ENCODE measurements around the gene TMEM120B.
"Not testable (repeated sequence)": the region's sequence is repeated elsewhere in the genome, so short reads cannot be mapped to it uniquely, and the experiment has no call there.

Gene TMEM120B

DNA sequence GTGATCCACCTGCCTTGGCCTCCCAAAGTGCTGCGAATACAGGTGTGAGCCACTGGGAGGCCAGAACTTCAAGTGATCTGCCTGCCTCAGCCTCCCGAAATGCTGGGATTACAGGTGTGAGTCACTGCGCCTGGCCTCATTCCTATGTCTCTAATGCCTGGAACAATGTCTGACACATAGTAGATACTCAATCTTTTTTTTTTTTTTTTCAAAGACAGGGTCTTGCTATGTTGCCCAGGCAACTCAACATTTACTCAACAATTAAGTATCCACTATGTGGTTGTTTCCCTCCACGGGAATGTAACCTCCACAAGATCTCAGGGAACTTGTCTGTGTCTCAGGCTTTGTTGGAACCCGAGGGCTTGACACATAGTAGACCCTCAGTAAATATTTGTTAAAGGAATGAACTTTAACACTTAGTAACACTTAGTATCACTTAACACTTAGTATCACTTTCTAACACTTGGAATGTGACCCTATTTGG lies 3.0 kb upstream of the TMEM120B start:
- peak; percentile 45 for DNase-seq (ENCODE audit: low read depth)

DNA sequence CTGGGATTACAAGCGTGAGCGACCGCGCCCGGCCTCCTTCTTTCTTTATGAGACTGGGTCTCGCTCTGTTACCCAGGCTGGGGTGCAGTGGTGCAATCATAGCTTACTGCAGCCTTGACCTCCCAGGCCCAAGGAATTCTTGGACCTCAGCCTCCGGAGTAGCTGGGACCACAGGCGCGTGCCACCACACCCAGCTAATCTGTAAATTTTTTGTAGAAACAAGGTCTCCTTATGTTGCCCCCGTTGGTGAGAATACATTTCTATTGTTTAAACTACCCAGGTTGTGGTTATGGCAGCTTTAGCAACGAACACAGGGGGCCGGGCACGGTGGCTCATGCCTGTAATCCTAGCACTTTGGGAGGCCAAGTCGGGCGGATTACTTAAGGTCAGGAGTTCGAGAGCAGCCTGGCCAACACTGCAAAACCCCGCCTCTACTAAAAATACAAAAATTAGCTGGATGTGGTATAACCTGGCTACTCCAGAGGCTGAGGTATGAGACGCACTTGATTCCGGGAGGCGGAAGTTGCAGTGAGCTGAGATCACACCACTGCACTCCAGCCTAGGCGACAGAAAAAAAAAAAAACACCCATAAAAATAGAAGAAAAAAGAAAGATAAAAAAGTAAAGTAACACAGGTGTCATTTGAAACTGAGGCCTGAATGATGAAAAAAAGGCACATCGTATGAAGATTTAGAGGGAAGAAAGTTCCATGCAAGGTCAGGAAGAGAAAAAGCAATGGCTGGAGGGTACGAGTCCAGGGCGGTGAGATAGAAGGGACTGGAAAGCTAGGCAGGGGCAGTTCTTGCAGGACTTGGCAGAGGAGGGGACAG lies 977 bp upstream of the TMEM120B start:
- no peak for DNase-seq (ENCODE audit: low read depth)

DNA sequence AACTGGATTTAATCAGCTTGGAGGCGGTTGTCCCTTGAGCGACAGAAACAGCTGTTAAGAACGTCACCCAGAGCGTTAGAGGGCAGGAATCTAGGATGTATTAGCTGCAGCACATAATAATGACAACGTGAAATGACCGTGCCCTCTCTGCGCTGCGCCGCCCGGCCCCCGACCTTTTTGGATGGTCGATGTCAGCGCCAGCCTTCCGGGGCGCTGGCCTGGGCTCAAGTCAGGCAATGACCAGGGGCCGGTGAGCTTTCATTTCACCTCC lies 427 bp upstream of the TMEM120B start:
- DNase-seq (ENCODE audit: low read depth): no peak

DNA sequence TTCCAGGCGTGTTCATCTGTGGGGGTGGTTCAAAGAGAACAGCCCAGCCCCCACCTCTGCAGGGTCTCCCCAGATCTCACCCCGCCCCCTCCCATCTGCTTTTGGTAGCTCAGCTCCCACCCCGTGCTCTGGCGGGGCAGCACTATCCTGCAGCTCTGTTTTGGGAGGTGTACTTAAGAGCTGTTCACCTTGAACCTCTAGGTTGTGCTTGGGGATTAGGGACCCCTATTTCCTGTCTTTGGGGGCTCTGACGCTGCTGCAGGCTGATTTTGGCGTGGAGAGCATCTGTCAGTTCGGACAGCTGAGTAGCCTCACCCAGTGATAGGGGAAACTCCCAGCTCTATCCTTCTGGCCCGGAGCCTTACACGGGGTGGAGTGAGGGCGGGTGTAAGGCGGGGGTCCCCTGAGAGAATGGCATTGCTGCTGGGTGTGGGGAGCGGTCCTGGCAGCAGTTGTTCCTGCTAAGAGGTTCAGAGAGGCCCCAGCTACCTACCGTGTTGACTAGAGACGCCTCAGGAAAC lies 765 bp downstream of the TMEM120B start:
- DNase-seq (ENCODE audit: low read depth): no peak

DNA sequence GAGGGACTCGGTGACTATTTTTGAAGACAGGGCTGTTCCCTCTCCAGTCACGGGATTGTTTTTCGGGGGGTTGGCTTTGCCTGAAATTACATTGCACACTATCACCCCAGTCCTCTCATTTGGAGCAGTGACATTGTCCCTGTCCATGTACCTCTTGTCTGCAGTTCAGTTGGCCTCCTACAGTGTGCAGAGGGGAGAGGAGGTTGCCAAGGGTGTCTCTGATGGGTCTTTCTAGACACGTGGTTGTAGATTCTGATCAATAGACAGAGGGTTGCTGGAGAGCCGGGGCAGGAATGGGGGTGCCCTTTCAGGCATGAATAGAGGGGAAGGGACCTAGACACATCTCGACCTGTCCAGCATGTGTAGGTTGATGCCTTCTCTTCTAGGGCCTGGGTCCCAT lies 1.2 kb downstream of the TMEM120B start:
- no peak for DNase-seq (ENCODE audit: low read depth)

DNA sequence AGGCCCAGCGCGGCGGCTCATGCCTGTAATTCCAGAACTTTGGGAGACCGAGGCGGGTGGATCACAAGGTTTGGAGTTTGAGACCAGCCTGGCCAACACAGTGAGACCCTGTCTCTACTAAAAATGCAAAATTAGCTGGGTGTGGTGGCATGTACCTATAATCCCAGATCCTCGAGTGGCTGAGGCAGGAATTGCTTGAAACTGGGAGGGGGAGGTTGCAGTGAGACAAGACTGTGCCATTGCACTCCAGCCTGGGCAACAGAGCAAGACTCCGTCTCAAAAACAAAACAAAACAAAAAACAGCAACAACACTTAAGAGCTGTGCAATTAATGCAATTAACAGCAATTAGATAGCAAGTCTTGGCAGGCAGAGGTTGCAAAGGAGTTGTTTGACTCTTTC lies 2.5 kb downstream of the TMEM120B start:
- not testable (repeated sequence) for DNase-seq (ENCODE audit: low read depth)

DNA sequence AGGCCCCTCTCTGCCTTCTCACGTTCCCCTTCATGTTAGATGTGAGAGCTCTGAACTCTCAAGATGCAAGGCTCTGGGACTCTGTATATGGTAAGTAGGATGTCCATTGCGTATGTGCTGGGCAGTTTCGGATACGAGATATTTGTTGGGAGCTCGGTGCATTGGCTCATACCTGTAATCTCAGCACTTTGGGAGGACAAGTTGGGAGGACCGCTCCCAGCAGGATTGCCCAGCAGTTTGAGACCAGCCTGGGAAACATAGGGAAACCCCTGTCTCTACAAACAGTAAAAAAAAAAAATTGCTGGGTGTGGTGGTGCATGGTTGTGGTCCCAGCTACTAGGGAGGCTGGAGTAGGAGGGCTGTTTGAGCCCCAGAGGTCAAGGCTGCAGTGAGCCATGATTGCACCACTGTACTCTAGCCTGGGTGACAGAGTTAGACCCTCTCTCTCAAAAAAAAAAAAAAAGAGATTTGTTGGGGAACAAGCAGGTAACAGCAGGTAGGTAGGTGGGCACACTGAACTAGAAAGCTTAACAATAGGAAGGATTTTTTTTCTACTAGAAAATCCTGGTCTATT lies 3.4 kb downstream of the TMEM120B start:
- no peak for DNase-seq (ENCODE audit: low read depth)

DNA sequence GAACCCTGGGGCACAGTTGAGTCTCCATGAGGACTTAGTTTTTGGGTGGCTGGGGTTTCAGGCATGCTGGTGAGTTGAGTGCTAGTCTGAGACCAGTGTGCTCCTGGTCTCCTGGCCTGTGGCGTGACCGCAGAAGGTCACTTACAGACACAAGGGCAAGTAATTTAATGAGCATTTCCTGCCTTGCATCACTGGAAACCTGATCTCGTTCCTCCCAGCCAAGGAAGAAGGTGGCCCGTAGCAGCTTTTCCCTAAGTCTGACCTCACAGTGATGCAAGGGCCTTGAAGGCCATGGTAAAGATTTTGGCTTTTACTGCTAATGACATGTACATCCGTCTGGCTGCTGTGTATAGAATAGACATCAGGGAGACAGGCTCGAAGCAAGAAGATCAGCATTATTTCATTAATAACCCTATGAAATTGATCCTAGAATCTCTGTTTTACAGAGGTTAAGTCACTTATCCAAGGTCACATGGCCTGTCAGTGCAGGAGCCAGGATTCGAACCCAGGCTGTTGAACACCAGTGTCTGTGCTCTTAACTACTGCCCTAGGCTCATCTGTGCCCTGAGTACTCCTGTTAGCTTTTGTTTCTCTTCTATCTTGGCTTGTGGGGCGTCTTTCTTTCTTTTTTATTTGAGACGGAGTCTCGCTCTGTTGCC lies 4.6 kb downstream of the TMEM120B start:
- peak; percentile 79 for DNase-seq (ENCODE audit: low read depth)

DNA sequence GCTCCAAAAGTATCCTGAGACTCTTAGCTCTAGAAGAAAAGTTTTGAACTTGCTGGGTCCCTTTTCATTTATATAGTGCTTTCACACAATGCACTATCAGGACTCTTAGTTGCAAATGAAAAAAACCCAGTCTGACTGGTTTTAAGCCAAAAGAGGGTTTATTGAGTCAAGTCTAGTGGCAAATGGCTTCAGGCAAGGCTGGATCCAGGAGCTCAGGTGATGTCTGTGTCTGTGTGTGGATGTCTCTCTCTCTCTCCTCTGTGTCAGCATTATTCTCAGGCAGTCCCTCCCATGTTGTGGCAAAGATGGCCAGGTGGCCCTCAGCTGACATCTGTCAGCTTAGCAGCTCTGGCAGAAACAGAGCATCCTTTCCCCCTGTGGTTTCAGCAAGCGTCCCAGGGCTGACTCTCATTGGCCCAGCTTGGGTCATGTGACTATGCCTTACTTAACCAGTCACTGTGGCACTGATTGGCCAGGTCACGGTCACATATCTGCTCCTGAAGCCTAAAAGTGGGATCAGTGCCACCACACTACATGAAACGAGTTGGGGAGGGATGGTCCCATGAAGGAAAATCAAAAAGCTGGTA lies 6.2 kb downstream of the TMEM120B start:
- DNase-seq (ENCODE audit: low read depth): no peak

DNA sequence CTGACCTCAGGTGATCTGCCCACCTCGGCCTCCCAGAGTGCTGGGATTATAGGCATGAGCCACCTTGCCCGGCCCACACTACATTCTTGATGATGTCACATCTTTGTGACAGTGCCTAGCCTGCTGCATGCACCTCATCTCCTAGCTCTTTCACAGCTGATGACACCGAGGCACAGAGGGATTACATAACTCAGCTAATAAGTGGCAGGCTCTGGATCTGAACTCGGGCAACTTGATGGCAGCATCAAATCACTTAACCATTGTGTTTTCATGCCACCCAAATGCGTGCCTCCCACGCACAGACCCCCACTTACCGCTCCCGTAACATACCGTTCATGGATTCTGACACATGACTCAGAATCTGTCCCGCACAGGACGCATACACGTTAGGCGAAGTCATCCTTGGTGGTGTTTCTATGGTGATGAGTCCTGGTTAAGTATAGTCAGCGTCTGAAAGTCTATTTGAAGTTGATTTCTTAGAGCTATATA lies 7.4 kb downstream of the TMEM120B start:
- DNase-seq (ENCODE audit: low read depth): peak; percentile 68

DNA sequence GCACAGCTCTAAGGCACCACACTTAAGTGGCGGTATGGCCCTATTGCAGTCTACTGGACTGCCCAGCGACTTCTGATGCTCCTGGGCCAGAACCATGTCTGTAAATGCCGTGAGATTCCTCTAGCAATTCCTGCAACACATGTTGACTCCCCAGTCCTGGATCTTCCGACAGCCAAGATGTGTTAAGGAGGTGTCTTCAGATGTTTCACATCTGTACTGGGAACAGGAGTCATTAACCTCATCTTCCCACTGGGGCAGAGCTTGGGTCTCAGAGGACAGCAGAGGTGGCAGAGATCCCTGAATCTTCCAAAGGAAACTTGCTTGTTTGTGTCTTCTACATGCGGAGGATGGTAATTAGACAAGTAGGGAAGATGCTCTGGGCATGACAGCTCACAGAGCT lies 8.2 kb downstream of the TMEM120B start:
- DNase-seq (ENCODE audit: low read depth): no peak

DNA sequence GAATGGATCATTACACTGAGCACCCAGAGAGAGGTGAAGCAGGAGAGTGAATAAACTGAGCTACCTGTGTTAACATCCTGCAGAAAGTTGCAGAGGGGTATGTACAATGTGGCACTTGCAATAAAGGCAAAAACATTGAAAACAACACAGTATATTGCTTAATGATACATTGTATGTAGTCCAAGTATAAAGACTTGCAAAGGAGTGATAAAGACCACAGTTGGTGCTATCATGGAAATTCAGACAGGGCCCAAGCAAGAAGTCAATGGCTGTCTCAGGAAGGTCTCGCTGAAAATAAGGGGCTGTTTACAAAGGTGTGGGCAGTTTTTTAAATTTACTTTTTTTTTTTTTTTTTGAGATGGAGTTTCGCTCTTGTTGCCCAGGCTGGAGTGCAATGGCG lies 10.0 kb downstream of the TMEM120B start:
- DNase-seq (ENCODE audit: low read depth): no peak

DNA sequence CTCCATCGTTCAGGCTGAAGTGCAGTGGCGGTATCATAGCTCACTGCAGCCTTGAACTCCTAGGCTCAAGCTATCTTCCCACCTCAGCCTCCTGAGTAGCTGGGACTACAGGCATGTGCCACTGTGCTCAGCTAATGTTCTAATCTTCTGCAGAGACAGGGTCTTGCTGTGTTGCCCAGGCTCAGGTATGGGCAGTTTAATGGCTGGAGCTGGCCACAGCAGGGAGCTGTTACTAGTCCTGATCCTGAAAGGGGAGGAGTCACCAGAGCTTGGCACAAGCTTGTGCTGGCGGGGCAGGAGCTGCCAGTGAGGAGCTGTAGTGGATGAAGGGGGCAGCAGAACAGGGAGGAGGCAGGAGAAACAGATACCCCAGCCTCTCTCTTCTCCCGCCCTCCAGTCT lies 10.6 kb downstream of the TMEM120B start:
- no peak for DNase-seq (ENCODE audit: low read depth)

DNA sequence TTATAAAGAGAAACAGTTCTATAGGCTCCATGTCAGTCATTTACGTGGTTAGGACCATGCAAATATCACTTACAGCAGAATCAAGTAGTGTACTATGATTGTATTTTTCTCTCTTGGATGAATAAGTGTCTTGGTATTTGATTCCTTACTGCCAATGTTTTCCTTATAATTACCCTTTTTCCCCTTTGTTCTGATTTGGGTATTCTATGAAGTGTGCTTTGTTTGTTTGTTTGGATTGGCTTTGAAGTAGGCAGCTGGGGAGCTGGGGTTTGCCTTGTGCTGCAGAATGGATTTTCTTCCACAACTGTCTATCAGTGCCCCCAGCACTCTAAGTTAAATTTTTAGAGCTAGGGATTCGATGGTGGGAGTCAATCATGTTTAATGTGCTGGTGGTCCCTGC lies 12.4 kb downstream of the TMEM120B start:
- no peak for DNase-seq (ENCODE audit: low read depth)

DNA sequence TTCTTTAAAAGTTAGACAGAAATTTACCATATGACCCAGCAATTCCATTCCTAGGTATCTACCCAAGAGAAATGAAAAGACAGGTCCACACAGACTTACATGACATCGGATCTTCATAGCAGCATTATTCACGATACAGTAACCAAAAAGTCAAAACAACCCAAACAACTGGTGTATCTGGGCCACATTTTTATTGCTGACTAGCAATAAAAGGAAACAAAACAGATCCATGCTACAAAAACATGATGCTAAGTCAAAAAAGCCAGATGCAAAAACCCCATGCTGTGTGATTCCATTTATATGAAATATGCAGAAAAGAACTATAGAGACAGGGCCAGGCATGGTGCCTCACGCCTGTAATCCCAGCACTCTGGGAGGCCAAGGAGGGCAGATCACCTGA lies 12.9 kb downstream of the TMEM120B start:
- no peak for DNase-seq (ENCODE audit: low read depth)

DNA sequence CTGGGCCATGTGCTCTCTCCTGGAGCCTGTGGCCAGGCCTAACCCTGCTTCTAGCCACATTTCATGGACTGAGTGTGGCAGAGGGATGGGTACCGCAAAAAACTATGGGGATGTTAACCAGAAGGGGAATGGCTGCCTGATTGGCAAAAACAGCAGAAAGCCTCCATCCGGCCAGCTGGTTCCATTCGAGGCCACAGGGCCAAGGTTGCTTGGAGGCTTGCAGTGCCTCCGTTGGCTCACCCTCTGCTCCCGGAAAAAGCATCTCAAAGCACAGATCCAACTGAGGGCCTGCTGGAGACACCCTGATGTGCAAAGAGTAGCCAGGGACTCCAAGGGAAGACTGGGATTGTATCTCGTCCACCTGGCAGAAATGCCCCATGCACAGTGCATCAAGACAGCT lies 16.5 kb downstream of the TMEM120B start:
- no peak for DNase-seq (ENCODE audit: low read depth)

DNA sequence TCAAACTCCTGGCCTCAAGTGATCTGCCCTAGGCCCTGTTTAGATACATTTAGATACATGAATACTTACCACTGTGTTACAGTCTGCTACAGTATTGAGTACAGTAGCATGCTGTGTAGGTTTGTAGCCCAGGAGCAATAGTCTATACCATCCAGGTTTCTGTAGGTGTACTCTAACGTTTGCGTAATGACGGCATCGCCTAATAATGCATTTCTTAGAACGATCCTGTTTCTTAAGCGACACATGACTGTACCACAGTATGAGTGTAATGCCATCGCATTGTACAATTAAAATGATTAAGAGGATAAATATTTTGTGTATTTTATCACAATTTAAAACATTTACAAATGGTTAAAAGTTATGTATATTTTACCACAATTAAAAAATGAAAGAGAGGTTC lies 18.9 kb downstream of the TMEM120B start:
- DNase-seq (ENCODE audit: low read depth): no peak

DNA sequence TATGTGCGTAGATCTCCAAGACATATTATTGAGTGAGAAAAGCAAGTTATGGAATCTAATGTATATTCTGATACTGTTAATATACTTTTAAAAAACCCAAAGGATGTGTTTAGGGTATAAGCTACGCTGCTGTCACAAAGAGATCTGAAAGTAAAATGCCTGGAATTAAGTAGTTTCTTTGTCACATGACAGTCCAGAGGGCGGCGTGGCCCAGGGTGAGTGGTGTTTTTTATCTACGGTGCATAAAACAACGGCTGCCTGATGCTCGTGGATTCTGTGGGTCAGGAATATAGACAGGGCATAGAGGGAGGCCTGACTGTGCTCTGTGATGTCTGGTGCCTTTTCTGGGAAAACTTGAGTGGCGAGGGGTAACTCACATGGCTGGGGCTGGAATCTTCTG lies 21.3 kb downstream of the TMEM120B start:
- DNase-seq (ENCODE audit: low read depth): no peak

DNA sequence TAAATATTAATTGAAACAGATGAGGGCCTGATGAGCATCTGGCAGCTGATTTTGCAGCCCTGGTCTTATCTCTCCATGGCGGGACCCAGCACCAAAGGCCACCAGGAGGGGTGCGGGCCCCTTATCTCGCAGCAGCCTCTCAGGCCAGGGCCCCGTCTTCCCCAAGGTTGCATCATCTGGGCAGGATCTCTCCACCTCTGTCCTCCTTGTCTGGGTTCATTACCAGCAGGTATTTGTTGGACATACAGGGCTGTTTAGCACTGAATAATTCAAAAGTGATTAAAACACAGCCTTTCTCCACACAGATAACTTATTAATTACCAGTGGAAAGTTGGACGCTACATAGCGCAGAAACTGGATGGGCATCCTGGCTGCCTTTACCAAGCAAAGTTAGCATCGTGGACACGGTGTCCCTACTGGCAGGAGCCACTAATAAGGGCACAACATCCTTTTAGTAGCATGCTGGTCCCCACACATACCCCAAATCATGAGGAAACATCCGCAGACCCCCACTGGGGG lies 25.8 kb downstream of the TMEM120B start:
- DNase-seq (ENCODE audit: low read depth): no peak

DNA sequence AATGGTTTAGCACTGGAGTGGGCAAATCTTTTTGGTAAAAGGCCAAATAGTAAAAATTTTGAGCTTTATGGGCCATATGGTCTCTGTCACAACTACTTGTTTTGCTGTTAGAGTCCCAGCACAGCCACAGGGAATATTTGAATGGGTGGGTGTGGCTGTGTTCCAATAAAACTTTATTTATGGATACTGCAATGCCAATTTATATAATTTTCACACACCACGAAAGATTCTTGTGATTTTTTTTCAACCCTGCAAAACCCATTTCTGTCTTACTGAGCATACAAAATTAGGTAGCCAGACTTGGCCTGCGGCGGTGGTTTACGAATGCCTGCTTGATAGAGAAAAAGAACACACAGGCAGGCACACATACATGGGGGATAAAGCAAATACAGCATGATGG lies 28.3 kb downstream of the TMEM120B start:
- no peak for DNase-seq (ENCODE audit: low read depth)

DNA sequence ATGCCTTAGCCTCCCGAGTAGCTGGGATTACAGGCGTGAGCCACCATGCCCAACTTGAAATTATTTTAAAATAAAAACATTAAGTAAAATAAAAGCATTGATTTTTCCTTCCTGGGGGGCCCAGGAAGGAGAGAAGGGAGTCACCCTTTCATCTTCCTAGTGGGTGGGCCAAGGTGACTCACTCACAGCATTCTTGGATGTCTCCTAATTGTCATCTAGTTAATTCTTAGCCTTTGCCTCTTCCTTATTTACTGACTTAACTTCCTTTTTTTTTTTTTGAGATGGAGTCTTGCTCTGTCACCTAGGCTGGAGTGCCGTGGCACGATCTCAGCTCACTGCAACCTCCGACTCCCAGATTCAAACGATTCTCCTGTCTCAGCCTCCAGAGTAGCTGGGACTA lies 29.2 kb downstream of the TMEM120B start:
- no peak for DNase-seq (ENCODE audit: low read depth)

DNA sequence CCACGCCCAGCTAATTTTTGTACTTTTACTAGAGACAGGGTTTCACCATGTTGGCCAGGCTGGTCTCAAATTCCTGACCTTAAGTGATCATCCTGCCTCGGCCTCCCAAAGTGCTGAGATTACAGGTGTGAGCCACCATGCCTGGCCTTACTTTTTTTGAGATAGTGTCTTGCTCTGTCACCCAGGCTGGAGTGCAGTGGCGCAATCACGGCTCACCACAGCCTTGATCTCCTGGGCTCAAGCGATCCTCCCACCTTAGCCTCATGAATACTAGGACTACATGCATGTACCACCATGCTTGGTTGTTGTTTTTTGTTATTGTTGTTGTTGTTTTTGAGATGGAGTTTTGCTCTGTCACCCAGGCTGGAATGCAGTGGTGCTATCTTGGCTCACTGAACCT lies 33.0 kb downstream of the TMEM120B start:
- DNase-seq (ENCODE audit: low read depth): not testable (repeated sequence)

DNA sequence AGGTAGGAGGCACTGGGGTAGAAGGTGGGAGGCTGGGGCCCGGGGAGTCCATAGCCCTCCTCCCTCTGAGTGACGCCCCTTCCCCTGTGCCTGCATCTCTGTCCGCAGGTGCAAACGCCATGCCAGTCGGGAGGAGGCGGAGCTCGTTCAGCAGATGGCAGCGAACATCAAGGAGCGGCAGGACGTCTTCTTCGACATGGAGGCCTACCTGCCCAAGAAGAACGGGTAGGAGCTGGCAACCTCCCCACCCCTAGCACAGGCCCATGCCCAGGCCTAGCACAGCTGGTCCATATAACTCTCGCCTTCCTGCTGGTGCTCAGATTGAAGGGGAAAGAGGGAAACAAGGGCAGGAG lies 35.6 kb downstream of the TMEM120B start:
- no peak for DNase-seq (ENCODE audit: low read depth)
